Measurements from ENCODE around the gene POMC. TPM values are rescaled to one million over a fixed set of nuclear protein-coding genes. Genes with fewer than 3 reads are reported as not detected.

POMC gene
- total and polyA plus RNA-seq, 2 of the 8 experiments (the other 6 are each of a cell fraction or from before 2014, with no cell fraction given): 1.7 to 4.7 TPM

- CTCF ChIA-PET (ENCODE audit: partially characterized antibody): interaction anchor here (3.1 kb wide), 1 partner anchor 147 kb away, joined by 14 read pairs; no protein-coding TSS in a partner anchor
- no peak overlapping the region for H2AK5ac ChIP-seq (ENCODE audit: low read depth, low read length)
- H2BK120ac ChIP-seq (replicated peaks; ENCODE audit: low read depth, low read length): no peak overlapping the region
- H3K14ac ChIP-seq (ENCODE audit: insufficient read length): no peak overlapping the region
- no peak overlapping the region for H3K4ac ChIP-seq (replicated peaks; ENCODE audit: insufficient read length, low read depth, low read length)
- no peak overlapping the region for H2BK12ac ChIP-seq (ENCODE audit: low read depth, low read length)
- H2BK15ac ChIP-seq (ENCODE audit: low read length): no peak overlapping the region
- H3K27me3 ChIP-seq (replicated peaks in 1 of 4; ENCODE audit: control insufficient read depth in 3 of 4, extremely low read depth in 1 of 4, insufficient read depth in 3 of 4, low read length in 3 of 4): no peaks in the 10 kb centered on the region
- POLR2A ChIA-PET (ENCODE audit: partially characterized antibody): no interaction called here
- no peak overlapping the region for H2BK5ac ChIP-seq (ENCODE audit: low read depth, low read length)
- H4K8ac ChIP-seq (ENCODE audit: extremely low read depth, insufficient read depth, low read length): no peak overlapping the region
- H4K91ac ChIP-seq (replicated peaks; ENCODE audit: insufficient read length, low read length): no peak overlapping the region
- FAIRE-seq (no peak), DNase-seq (ENCODE audit: low read depth in 1 of 2, low spot score in 2 of 2) (no peak)
- H3K9me3 ChIP-seq (ENCODE audit: insufficient read depth in 2 of 2, low read depth in 1 of 2, low read length in 1 of 2): no peaks in the 10 kb centered on the region
- H3K23ac ChIP-seq (ENCODE audit: insufficient read length): no peak overlapping the region
- H3K4me3 ChIP-seq (ENCODE audit: extremely low read depth in 1 of 4, insufficient read depth in 2 of 4, low read depth in 3 of 4, low read length in 4 of 4): no peak overlapping the region
- TF ChIP-seq POLR2A (IDR thresholded peaks at IDR 0.05; ENCODE audit: control extremely low read depth in 1 of 2, low read depth in 2 of 2, low read length in 2 of 2): no peak
- TF ChIP-seq CEBPB (IDR thresholded peaks at IDR 0.05; ENCODE audit: low read depth, low read length): no peak
- H2AFZ ChIP-seq (ENCODE audit: low read length): no peak overlapping the region
- H2BK20ac ChIP-seq (ENCODE audit: low read length): no peak overlapping the region
- peaks cover 0 to 3% of the 10 kb centered on the region in 2 experiments for H4K20me1 ChIP-seq (replicated peaks in 1 of 2; ENCODE audit: control insufficient read depth in 1 of 2, insufficient read depth in 2 of 2, low read length in 2 of 2)
- no peak overlapping the region for H3K4me2 ChIP-seq (ENCODE audit: insufficient read depth in 1 of 2, low read depth in 2 of 2, low read length in 2 of 2)
- H3K9ac ChIP-seq (replicated peaks in 1 of 4; ENCODE audit: extremely low read depth in 1 of 4, low read depth in 3 of 4, low read length in 3 of 4): no peak overlapping the region
- H4K5ac ChIP-seq (ENCODE audit: insufficient read length, low read depth, low read length): no peak overlapping the region
- H3K79me1 ChIP-seq (ENCODE audit: low read depth, low read length): no peaks in the 10 kb centered on the region
- no peak overlapping the region for H3K27ac ChIP-seq (ENCODE audit: low read depth, low read length)
- H3K23me2 ChIP-seq (ENCODE audit: low read depth, low read length): no peaks in the 10 kb centered on the region
- H3K36me3 ChIP-seq (ENCODE audit: control insufficient read depth in 2 of 4, insufficient read depth in 4 of 4, low read length in 3 of 4): peaks cover 0 to 5% (median 0%) of the 10 kb centered on the region in 4 experiments; a peak in 1 of 8 replicates
- no peak overlapping the region for H3K18ac ChIP-seq (ENCODE audit: extremely low read depth, low read length)
- WGBS, 2 experiments (ENCODE audit: extremely low coverage in 1 of 2, insufficient coverage in 1 of 2, insufficient read length in 1 of 2, insufficient replicate concordance in 2 of 2, low coverage in 1 of 2, low lambda C conversion rate in 2 of 2, missing lambda C conversion rate in 1 of 2): 91% methylated on average over 3 of the region's 3 CpGs; no CpG with 5 or more reads in 1 of the 2 experiments
- H3K79me2 ChIP-seq (ENCODE audit: control insufficient read depth in 1 of 2, insufficient read depth in 2 of 2, low read length in 2 of 2): no peaks in the 10 kb centered on the region
- H3K4me1 ChIP-seq (replicated peaks in 1 of 4; ENCODE audit: control insufficient read depth in 3 of 4, insufficient read depth in 4 of 4, low read length in 3 of 4): no peaks in the 10 kb centered on the region
- H3K56ac ChIP-seq (replicated peaks; ENCODE audit: insufficient read length, low read depth, low read length): no peak overlapping the region
These were observed 46.0 kb downstream of the POMC start for GRCh38 chr2:25122367-25122766.
